Psoas muscle (tissue), 8 donors: Measurements from ENCODE around the gene HSF5. TPM values are rescaled to one million over a fixed set of nuclear protein-coding genes. Genes with fewer than 3 reads are reported as not detected.

Experiments used
- ATAC-seq, 4 donors: fragments of 200-7000 bp; cut with Tn5 transposase; one replicate each; pipeline ENCODE4 v1.9.1; 2020; ENCODE audit warnings: moderate library complexity in 3 of 4, mild to moderate bottlenecking in 2 of 4
- DNase-seq, 2 donors: peaks; one replicate each; pipeline ENCODE4 v3.0.0-alpha.2; 2020
- H3K27ac ChIP-seq: fragments of 200-600 bp; one replicate; pipeline ENCODE4 v1.8.0; 2022
- H3K27me3 ChIP-seq, 3 donors: fragments of 200-600 bp in 1 of 3; one replicate each; pipeline versions ENCODE4 v1.6.1 to v1.8.0; 2013 to 2022; ENCODE audit warnings: low read length in 2 of 3, mild to moderate bottlenecking in 2 of 3, moderate library complexity in 1 of 3; ENCODE audit not compliant: insufficient read depth in 3 of 3
- H3K36me3 ChIP-seq, 2 donors: fragments of 200-600 bp in 1 of 2; one replicate each; pipeline versions ENCODE4 v1.6.1 to v1.8.0; 2013 to 2022; ENCODE audit warnings: low read depth in 1 of 2, mild to moderate bottlenecking in 1 of 2, moderate library complexity in 1 of 2; ENCODE audit not compliant: insufficient read depth in 1 of 2
- H3K4me1 ChIP-seq: fragments of 200-600 bp; one replicate; pipeline ENCODE4 v1.8.0; 2022
- H3K4me3 ChIP-seq: fragments of 200-600 bp; one replicate; pipeline ENCODE4 v1.8.0; 2022; ENCODE audit warnings: mild to moderate bottlenecking
- H3K9me3 ChIP-seq: fragments of 200-600 bp; one replicate; pipeline ENCODE4 v1.8.0; 2022
- WGBS, 3 donors: extraction: QIAGEN DNeasy Blood & Tissue Kit; methylation state at CpG; one replicate each; pipeline versions ENCODE4 v1.1.6 to v1.1.7; 2013; 5-methylcytosine and 5-hydroxymethylcytosine counted together
- intact Hi-C, 2 donors: fragments of 100-400 bp; cut with DNase I; formaldehyde crosslinking; loops; one replicate each; pipeline versions ENCODE4 v1.11.0 to v1.14.2; 2022
- polyA plus RNA-seq, 3 donors: library from polyadenylated mRNA; stranded (reverse); fragments of 200-250 nt; gene quantifications; one replicate each; pipeline ENCODE4 v1.2.3, GENCODE V29; 2013
- total RNA-seq, 4 donors: library from RNA; stranded (reverse); fragmentation: NEBNext Ultra II Directional in 2 of 4; extraction: Animal tissue kit (Norgen Biotek cat#: 25700) in 2 of 4; gene quantifications; one replicate each; pipeline versions ENCODE4 v1.2.1 to v1.2.4, GENCODE V29; 2021 to 2023
- TF ChIP-seq, protein P1 (sequence below): fragments of 200-600 bp; IDR thresholded peaks from one replicate; pipeline ENCODE4 v1.8.0; 2022; ENCODE audit warnings: antibody characterized with exemption
- donor health status: healthy with polysubstance abuse.
- donor health status: DM: no; HTN: no; CAD: no; lungs with moderate emphysema.
- donor health status: Bipolar disorder and iron deficiency.
- donor health status: healthy.
- donor health status: DM: yes; HTN: yes; CAD: no.
- donor health status: DM: no; HTN: no; CAD: no.
- donor health status: DM: no; HTN: no; CAD: no.
- donor health status: DM: yes; HTN: yes; CAD: no.

Gene HSF5
- total and polyA plus RNA-seq, 7 donors = not detected

DNA sequence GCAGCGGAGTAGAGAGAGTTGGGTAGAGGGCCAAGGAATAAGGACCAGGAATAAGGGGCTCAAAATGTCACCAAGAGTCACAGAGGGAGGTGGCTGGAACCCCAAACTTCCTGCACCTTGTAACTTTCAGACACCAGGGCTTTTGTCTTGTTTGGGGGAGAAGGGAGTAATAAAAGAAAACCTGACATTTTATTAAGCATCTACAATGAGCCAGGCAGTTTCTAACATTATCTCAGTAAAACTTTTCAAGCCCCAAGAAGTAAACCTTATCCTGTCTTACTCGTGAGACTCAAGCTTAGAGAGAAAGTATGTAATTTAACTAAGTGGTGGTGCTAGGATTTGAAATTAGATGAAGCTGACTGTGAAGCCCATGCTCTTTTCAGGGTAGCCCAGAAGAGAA lies 27.1 kb upstream of the HSF5 start:
- Histone ChIP-seq H3K4me3 (peak overlapping the region; percentile 77), H3K36me3 (peaks cover 4 to 37% of the 10 kb centered on the region in 2 donors), H3K27ac (peak overlapping the region; percentile 72), H3K27me3 (no peaks in the 10 kb centered on the region), H3K4me1 (peaks cover 26% of the 10 kb centered on the region), H3K9me3 (no peaks in the 10 kb centered on the region)
- intact Hi-C loops = loop anchor here (5.0 to 10.0 kb wide), 2 partner anchors 160 to 177 kb away; partner anchors contain the start of genes SUPT4H1 (in 2 of the 2), RAD51C (in 1 of the 2) and TEX14 (in 1 of the 2)
- WGBS, 3 donors = 41 to 66% (median 44%) methylated on average over 2 of the region's 2 CpGs
- ATAC-seq (no peak), DNase-seq (no peak)
- TF ChIP-seq, protein P1, sequence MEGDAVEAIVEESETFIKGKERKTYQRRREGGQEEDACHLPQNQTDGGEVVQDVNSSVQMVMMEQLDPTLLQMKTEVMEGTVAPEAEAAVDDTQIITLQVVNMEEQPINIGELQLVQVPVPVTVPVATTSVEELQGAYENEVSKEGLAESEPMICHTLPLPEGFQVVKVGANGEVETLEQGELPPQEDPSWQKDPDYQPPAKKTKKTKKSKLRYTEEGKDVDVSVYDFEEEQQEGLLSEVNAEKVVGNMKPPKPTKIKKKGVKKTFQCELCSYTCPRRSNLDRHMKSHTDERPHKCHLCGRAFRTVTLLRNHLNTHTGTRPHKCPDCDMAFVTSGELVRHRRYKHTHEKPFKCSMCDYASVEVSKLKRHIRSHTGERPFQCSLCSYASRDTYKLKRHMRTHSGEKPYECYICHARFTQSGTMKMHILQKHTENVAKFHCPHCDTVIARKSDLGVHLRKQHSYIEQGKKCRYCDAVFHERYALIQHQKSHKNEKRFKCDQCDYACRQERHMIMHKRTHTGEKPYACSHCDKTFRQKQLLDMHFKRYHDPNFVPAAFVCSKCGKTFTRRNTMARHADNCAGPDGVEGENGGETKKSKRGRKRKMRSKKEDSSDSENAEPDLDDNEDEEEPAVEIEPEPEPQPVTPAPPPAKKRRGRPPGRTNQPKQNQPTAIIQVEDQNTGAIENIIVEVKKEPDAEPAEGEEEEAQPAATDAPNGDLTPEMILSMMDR = no peak

DNA sequence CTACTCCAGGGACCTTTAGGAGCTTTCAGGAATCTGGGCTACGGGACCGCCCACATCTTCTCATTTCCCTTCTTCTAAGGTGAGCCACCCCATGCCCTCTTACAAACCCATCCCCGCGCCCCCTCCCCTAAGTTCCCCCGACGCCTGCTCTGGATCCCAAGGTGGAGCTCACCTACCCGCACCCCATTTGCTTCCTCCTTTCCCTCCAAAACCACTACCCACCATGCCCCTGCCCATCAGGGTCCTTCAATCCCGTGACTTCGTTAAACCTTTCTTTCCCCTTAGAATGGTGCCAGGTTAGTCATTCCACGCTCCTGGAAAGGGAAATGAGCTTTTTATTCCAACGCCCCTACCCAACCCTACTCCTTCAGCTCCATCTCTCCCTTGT lies 26.6 kb upstream of the HSF5 start:
- H3K27ac ChIP-seq = peak overlapping the region; percentile 72
- DNase-seq (no peak), ATAC-seq (no peak)
- intact Hi-C loops = loop anchor here (5.0 to 10.0 kb wide), 3 partner anchors 160 to 188 kb away; partner anchors contain the start of genes SUPT4H1 (in 2 of the 2), RAD51C (in 1 of the 2) and TEX14 (in 1 of the 2)
- TF ChIP-seq, protein P1 = no peak
- H3K4me3 ChIP-seq = peak overlapping the region; percentile 77
- WGBS, 3 donors = 18 to 28% (median 20%) methylated on average over 11 of the region's 11 CpGs
- H3K27me3 ChIP-seq = no peaks in the 10 kb centered on the region
- peaks cover 7 to 42% of the 10 kb centered on the region in 2 donors for H3K36me3 ChIP-seq
- peaks cover 26% of the 10 kb centered on the region for H3K4me1 ChIP-seq
- H3K9me3 ChIP-seq = no peaks in the 10 kb centered on the region

DNA sequence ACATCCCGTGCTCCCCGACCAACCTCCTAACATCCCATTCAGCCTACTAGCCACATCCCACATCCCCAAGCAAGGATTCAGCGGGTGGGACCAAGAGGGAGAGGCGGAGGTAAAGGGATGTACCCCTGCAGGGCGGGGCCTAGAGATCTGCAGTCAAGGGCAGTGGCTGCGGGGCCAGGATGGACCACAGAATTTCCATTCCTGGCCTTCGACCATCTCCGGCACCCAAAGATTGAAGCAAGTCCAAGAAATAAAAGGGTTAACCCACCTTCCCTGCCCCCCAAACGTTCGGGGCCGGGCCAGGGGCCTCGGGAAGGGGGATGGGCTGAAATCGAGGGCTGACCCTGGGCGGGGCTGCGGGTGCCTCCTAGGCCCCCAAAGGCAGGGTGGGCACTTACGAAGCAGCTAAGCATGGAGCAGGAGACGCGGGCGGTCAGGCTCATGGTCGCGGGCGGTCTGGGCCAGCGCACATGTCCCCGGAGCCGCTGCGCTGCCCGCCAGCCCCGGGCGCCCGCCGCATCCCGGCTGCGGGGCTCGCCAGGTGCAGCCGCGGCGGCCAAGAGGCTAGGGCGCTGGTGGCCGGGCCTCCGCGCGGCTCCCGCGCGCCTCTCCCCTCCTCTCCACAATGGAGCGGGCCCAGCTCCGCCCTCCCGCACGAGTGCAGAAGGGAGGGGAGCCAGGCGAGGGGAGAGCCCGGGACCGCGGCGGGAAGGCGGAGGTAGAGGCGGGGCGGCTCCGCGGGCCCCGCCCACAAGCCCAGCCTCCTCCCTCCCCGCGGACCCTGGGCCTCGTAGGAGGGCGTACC lies 26.0 kb upstream of the HSF5 start, which contains the start of gene MTMR4:
Gene MTMR4, minus strand, starts transcription at position 674 of the 805 bp plus-strand sequence. Its CDS starts 231 bp downstream, at position 443.
- ATAC-seq (peak in 2 of 4 donors; percentile 18 to 28), DNase-seq (peak; percentile 80 to 86)
- peaks cover 7 to 48% of the 10 kb centered on the region in 2 donors for H3K36me3 ChIP-seq
- TF ChIP-seq, protein P1 = no peak
- H3K4me1 ChIP-seq = peaks cover 26% of the 10 kb centered on the region
- intact Hi-C loops = loop anchor here (5.0 to 10.0 kb wide), 2 partner anchors 159 to 188 kb away; partner anchors contain the start of gene SUPT4H1 (in 2 of the 2)
- 1 to 5% (median 3%) methylated on average over 35 to 62 of the region's 64 CpGs for WGBS, 3 donors
- no peaks in the 10 kb centered on the region for H3K27me3 ChIP-seq
- peak within 1 kb of the TSS; percentile 77 for H3K4me3 ChIP-seq
- H3K27ac ChIP-seq = peak within 1 kb of the TSS; percentile 72
- H3K9me3 ChIP-seq = no peaks in the 10 kb centered on the region

DNA sequence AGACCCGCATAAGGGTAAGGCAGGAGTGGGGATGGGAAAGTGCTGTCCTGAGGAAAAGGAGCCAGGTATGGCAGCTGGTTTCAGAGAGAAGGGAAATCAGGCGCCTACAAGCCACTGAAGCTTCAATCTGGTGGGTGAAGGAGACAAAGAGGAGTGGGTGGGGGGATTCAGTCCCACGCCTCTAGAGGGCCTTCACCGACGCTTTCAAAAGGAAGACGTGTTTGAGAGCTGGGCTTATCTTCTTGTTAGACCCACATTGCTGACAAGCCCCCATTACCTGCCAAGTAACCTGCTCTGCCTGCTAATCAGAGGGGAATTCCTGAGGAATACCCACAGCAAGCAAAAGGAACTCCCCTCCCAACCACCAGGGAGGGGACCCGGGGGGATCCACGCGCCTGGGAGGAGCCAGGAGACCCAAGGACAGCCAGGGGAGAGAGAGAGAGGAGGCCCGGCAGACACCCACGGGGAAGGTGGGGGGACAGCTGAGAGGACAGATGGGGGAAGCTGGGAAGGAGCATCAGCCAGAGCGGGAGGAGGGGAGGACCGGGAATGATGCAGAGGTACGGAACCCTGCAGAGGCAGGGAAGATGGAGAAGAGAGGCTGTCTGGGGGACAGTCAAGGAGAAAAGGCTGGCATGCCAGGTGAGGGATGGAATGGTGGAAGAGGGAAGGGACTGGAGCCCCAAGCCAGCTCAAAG lies 25.2 kb upstream of the HSF5 start:
- Histone ChIP-seq H3K36me3 (peaks cover 7 to 56% of the 10 kb centered on the region in 2 donors), H3K27me3 (no peaks in the 10 kb centered on the region), H3K4me1 (peaks cover 26% of the 10 kb centered on the region), H3K9me3 (no peaks in the 10 kb centered on the region), H3K27ac (no peak overlapping the region), H3K4me3 (peak overlapping the region; percentile 77)
- TF ChIP-seq, protein P1 = no peak
- no peak for ATAC-seq
- 39 to 53% (median 46%) methylated on average over 14 of the region's 14 CpGs for WGBS, 3 donors
- DNase-seq = no peak
- intact Hi-C loops = loop anchor here (5.0 to 10.0 kb wide), 2 partner anchors 159 to 189 kb away; partner anchors contain the start of gene SUPT4H1 (in 2 of the 2)
